Astrocyte of the spinal cord (primary cell): ENCODE data around the gene CXXC4.

Source experiments
- DNase-seq: peaks from one replicate; pipeline ENCODE4 v3.0.0; 2011; ENCODE audit warnings: low read depth, low spot score
- H3K4me3 ChIP-seq: 2 replicates; pipeline ENCODE4 v1.5.1; 2011; ENCODE audit warnings: low read depth, mild to moderate bottlenecking, low read length, moderate library complexity
- in situ Hi-C: cut with HindIII; loops from 2 replicates; pipeline ENCODE4 v1.10.0; 2017; ENCODE audit warnings: low sequenced_read_pairs
- TF ChIP-seq, protein P1 (sequence below): IDR thresholded peaks from 2 replicates; pipeline ENCODE4 v1.5.1; 2012; ENCODE audit warnings: low read depth, mild to moderate bottlenecking, low read length, inconsistent platforms

CXXC4 gene

DNA sequence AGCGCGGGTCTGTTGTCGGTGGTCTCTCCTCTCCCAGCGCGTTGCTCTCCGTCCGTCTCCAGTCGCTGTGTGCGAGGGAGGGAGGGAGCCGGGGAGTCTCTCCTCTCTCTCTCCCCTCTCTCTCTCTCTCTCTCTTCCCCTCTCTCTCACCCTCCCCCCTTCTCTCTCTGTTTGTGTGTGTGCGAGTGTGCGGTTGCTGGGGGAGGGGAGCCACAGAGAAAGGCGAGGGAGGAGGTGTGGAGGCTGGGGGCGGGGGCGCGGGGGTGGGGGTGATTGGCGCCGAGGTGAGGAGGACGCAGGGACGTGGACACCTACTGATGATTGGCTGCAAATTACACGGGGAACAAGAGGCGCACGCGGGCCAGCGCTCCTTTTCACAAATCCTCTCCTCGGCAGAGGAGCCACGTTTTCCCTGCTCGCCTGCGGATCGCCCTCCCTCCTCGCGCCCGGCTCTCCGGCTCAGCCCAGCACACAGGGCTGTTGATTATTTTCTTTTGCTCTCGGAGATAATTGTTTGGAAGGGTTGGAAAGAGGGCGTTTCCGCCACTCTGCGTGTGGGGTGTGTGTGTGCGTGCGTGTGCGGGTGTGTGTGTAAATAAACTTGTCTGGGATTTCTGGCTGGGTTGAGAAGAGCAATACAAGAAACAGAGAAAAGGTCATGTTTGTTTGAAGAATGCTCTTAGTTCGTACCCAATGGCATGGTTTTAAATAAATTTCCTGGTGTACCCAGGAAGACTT, at the start of gene CXXC4:
Gene CXXC4 (minus strand): TSS at position 73 of the 738 bp plus-strand sequence. CDS start 3,092 bp downstream, outside the sequence.
- in situ Hi-C loops, result no loop called here
- DNase-seq, result peak; percentile 63
- TF ChIP-seq, protein P1, sequence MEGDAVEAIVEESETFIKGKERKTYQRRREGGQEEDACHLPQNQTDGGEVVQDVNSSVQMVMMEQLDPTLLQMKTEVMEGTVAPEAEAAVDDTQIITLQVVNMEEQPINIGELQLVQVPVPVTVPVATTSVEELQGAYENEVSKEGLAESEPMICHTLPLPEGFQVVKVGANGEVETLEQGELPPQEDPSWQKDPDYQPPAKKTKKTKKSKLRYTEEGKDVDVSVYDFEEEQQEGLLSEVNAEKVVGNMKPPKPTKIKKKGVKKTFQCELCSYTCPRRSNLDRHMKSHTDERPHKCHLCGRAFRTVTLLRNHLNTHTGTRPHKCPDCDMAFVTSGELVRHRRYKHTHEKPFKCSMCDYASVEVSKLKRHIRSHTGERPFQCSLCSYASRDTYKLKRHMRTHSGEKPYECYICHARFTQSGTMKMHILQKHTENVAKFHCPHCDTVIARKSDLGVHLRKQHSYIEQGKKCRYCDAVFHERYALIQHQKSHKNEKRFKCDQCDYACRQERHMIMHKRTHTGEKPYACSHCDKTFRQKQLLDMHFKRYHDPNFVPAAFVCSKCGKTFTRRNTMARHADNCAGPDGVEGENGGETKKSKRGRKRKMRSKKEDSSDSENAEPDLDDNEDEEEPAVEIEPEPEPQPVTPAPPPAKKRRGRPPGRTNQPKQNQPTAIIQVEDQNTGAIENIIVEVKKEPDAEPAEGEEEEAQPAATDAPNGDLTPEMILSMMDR, result no peak
- H3K4me3 ChIP-seq, result peak within 1 kb of the TSS; percentile 64

DNA sequence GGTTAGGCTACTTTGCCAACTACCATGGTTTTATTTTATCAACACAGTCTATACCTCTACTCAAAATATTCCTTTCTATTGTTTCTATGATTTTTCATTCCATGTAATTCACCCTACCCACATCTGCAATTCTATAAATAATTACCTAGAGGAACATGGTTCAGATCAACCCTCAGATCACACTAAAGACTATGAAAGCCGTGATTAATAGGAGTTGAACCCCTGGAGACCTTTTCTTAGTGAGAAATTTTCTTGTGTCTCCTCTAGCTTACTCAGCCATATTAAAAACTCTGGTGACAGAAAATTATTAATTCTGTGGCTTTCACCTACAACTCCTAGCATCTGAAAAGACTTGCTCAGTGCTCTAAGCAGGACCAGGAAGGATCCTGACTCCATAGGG, 38.5 kb upstream of the CXXC4 start:
- TF ChIP-seq, protein P1, result no peak
- in situ Hi-C loops, result no loop called here
- DNase-seq, result no peak
- H3K4me3 ChIP-seq, result no peak overlapping the region

DNA sequence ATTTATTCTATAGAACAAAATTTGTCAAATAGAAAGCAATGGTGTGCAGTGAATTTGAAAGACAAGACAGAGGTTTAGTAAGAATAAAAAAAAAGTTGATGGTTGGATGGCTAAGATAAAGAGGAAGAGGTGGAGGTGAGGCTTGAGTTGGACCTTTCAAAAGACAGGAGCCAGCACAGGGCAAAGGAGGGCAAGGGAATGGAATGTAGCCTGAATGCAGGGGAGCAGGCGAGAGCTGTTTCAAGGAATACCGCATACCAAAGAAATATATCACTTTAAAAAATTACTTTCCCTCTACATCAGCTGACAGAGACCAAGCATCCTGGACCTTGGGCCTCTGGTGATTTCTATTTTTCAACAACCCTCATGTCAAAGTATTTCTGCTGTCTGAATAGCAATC, 38.0 kb upstream of the CXXC4 start:
- H3K4me3 ChIP-seq, result no peak overlapping the region
- in situ Hi-C loops, result no loop called here
- no peak for DNase-seq
- TF ChIP-seq, protein P1, result no peak

DNA sequence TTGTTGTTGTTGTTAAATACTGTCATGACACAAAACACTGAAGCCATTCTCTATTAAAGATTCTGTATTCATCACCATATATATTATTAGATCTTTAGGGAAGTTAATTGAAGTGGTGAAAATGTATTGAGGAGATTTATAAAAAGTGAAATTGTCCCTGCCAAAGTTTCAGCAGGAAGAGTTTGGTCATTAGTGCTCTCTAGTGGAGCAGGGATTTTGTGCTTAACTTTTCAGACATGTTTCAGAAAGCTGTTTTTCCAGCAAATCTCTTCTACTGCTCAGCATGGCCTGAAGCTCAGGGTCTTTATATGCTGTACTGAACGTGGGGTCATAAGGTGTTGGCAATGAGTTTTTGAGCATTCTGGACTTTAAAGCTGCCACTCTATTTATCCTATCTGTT, 36.7 kb upstream of the CXXC4 start:
- peak; percentile 8 for DNase-seq
- TF ChIP-seq, protein P1, result no peak
- in situ Hi-C loops, result no loop called here
- H3K4me3 ChIP-seq, result no peak overlapping the region

DNA sequence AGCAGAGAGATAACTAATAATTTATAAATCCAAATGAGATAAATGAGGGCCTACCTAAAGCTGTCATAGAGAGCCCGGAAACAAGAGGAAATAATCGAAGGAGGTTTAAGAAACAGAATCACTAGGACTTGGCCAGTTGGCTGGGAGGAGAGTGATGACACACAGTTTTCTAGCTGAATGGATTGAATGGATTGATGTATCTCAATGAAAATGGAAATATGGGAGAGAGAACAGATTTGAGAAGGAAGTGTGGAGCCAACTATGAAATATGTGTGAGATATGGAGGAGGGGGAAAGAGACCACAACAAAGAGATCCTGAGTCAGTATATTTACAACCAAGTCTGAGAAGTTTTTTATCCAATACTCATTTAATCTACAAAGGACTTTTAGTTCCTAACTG, 35.7 kb upstream of the CXXC4 start:
- in situ Hi-C loops, result no loop called here
- TF ChIP-seq, protein P1, result no peak

DNA sequence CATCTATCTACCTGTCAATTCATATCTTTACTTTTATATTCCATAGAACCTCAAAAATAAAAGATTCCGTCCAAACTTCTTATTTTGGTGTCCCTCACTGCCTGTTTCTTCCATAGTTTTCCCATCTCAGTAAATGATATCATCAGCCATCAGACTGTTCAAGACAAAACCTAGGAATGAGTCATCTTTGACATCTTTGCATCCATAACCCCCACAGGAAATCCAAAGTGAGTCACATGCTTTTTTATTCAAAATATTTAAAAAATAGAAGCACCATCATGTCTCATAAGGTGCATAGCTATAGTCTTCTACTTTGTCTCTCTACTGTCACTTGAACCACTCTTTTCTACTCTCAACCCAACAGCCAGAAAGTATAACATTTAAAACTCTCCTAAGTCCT, 29.9 kb upstream of the CXXC4 start:
- in situ Hi-C loops, result no loop called here
- peak; percentile 65 for DNase-seq
- no peak overlapping the region for H3K4me3 ChIP-seq
- TF ChIP-seq, protein P1, result no peak

More for the DNA sequence above, 35.7 kb upstream of the CXXC4 start:
- no peak overlapping the region for H3K4me3 ChIP-seq
- no peak for DNase-seq
